Prostate gland (tissue), 2 donors: Measurements from ENCODE around the gene TTLL4. TPM values are rescaled to one million over a fixed set of nuclear protein-coding genes. Genes with fewer than 3 reads are reported as not detected.

Source experiments
- DNase-seq: peaks from one replicate; pipeline ENCODE4 v3.0.0-alpha.2; 2019; ENCODE audit warnings: low spot score
- H3K27ac ChIP-seq, 2 donors: fragments of 200-600 bp; sonication (generic); 2 replicates each; pipeline ENCODE4 v1.5.1; 2017 to 2019
- H3K27me3 ChIP-seq: fragments of 200-600 bp; sonication (generic); replicated peaks from 2 replicates; pipeline ENCODE4 v1.5.1; 2019; ENCODE audit not compliant: insufficient read depth
- H3K36me3 ChIP-seq, 2 donors: fragments of 200-600 bp; sonication (generic); 1 replicate in 1 of 2; 2 replicates in 1 of 2; pipeline versions ENCODE4 v1.5.1 to v1.8.1; 2017 to 2019
- H3K4me1 ChIP-seq: fragments of 200-600 bp; sonication (generic); replicated peaks from 2 replicates; pipeline ENCODE4 v1.5.1; 2019
- H3K4me3 ChIP-seq, 2 donors: fragments of 200-600 bp; sonication (generic); 2 replicates each; pipeline ENCODE4 v1.5.1; 2017 to 2019
- H3K9me3 ChIP-seq: fragments of 200-600 bp; sonication (generic); 2 replicates; pipeline ENCODE4 v1.5.1; 2017
- CTCF ChIP-seq, 4 experiments: fragments of 200-600 bp in 2 of 4; fragments of 450-650 bp in 2 of 4; sonication (generic) in 2 of 4; IDR thresholded peaks; 1 replicate in 3 of 4; 2 replicates in 1 of 4; pipeline ENCODE4 v1.5.1; 2016 to 2019; ENCODE audit warnings: antibody characterized with exemption in 4 of 4, mild to moderate bottlenecking in 2 of 4, moderate library complexity in 2 of 4
- POLR2A ChIP-seq: fragments of 450-650 bp; IDR thresholded peaks from one replicate; pipeline ENCODE4 v1.6.1; 2016; ENCODE audit warnings: antibody characterized with exemption, mild to moderate bottlenecking
- POLR2AphosphoS5 ChIP-seq: sonication (generic); formaldehyde crosslinking; IDR thresholded peaks from one replicate; pipeline ENCODE4 v1.6.1; 2017; ENCODE audit warnings: antibody characterized with exemption
- WGBS: methylation state at CpG from one replicate; pipeline ENCODE4 v1.1.5; 2018; 5-methylcytosine and 5-hydroxymethylcytosine counted together
- intact Hi-C: fragments of 100-400 bp; cut with DNase I; formaldehyde crosslinking; loops from one replicate; pipeline ENCODE4 v1.14.2; 2022
- total RNA-seq, 2 donors: library from RNA; depleted of rRNA; stranded (reverse); fragments of >200 nt; gene quantifications; one replicate each; pipeline ENCODE4 v1.1.0, GENCODE V29; 2016

The TTLL4 gene
- total RNA-seq, 2 donors from 2014 or later, result 21.1 to 63.8 TPM

- WGBS, result 61% methylated on average over 6 of the region's 6 CpGs
- Histone ChIP-seq H3K27ac (peak overlapping the region in 1 of 2 donors; percentile 60), H3K9me3 (no peaks in the 10 kb centered on the region), H3K27me3 (no peaks in the 10 kb centered on the region), H3K36me3 (no peaks in the 10 kb centered on the region), H3K4me1 (peaks cover 6% of the 10 kb centered on the region), H3K4me3 (no peak overlapping the region)
- no peak for DNase-seq
- no peak for TF ChIP-seq CTCF (IDR thresholded peaks at IDR 0.05)
- TF ChIP-seq POLR2AphosphoS5, result no peak
- no peak for TF ChIP-seq POLR2A
- intact Hi-C loops, result no loop called here
These were observed 22.8 kb downstream of the TTLL4 start for GRCh38 chr2:218733171-218734021.

DNA sequence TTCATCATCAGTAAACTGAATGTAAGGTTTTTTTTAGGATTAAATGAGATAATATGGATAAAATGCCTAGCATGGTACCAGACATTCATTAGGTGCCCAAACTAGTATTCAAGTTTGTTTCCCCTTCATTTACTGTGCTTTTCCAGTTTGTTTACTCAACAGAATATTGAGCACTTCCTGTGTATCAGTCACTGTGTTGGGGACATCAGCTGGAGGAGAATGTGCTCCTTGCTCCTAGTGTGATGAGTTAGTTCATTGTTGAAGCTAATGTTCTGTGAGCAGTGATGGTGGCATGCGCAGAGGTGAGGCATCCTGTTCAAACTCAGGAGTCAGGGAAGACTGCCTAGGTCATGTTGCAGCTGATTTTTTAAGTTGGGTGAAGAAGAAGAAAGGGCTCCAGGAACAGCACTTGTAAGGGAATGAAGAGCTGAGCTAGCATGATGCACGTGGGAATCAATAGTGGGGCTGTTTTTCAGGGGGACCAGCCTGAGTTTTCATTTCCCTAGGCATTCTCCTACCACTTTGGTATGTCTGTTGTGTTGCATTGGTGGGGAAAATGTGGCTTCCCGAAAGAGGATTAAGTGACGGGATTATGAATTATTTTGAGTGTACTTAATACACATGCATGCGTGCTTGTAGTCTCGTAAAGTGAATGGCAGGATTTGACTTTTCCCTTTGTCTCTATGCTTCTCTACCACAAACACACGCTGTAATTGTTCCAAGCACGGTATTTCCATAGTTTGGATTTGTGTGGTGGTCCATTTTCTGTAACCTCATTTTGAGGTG, 23.7 kb downstream of the TTLL4 start:
- DNase-seq, result no peak
- TF ChIP-seq POLR2A (no peak), POLR2AphosphoS5 (no peak), CTCF (IDR thresholded peaks at IDR 0.05) (no peak)
- peaks cover 6% of the 10 kb centered on the region for H3K4me1 ChIP-seq
- no peak overlapping the region for H3K4me3 ChIP-seq
- no peaks in the 10 kb centered on the region for H3K9me3 ChIP-seq
- no peaks in the 10 kb centered on the region for H3K27me3 ChIP-seq
- no peak overlapping the region for H3K27ac ChIP-seq
- WGBS, result 89% methylated on average over 8 of the region's 8 CpGs
- H3K36me3 ChIP-seq, result no peaks in the 10 kb centered on the region
- intact Hi-C loops, result no loop called here

- H3K4me1 ChIP-seq, result peaks cover 6% of the 10 kb centered on the region
- no peak overlapping the region for H3K4me3 ChIP-seq
- peak overlapping the region in 1 of 2 donors; percentile 53 for H3K27ac ChIP-seq
- DNase-seq, result no peak
- TF ChIP-seq CTCF (IDR thresholded peaks at IDR 0.05) (no peak), POLR2AphosphoS5 (peak; percentile 7)
- intact Hi-C loops, result no loop called here
- H3K9me3 ChIP-seq, result no peaks in the 10 kb centered on the region
- no peaks in the 10 kb centered on the region for H3K27me3 ChIP-seq
- 46% methylated on average over 2 of the region's 2 CpGs for WGBS
- no peaks in the 10 kb centered on the region for H3K36me3 ChIP-seq
These were observed 25.9 kb downstream of the TTLL4 start for GRCh38 chr2:218736531-218736930.

DNA sequence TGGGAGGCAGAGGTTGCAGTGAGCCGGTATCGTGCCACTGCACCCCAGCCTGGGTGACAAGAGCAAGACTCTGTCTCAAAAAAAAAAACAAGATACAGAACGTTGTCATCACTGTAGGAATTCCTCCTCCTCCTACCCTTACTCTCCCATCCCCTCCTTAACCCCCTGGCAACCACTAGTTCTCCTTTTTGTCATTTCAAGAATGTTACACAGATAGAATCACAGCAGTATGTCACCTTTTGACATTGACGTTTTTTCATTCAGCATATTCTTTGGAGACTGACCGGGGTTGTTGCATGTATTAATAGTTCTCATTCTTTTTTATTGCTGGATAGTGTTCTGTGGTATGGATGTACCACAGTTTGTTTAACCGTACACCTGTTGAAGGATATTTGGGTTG, 32.4 kb downstream of the TTLL4 start:
- TF ChIP-seq POLR2A (no peak), POLR2AphosphoS5 (no peak), CTCF (IDR thresholded peaks at IDR 0.05) (no peak)
- intact Hi-C loops, result no loop called here
- no peak for DNase-seq
- no peaks in the 10 kb centered on the region for H3K27me3 ChIP-seq
- no peaks in the 10 kb centered on the region for H3K36me3 ChIP-seq
- H3K4me3 ChIP-seq, result no peak overlapping the region
- 83% methylated on average over 6 of the region's 6 CpGs for WGBS
- no peaks in the 10 kb centered on the region for H3K9me3 ChIP-seq
- H3K27ac ChIP-seq, result no peak overlapping the region
- H3K4me1 ChIP-seq, result no peaks in the 10 kb centered on the region
